ENCODE data around the gene MYO10.

MYO10 gene

DNA sequence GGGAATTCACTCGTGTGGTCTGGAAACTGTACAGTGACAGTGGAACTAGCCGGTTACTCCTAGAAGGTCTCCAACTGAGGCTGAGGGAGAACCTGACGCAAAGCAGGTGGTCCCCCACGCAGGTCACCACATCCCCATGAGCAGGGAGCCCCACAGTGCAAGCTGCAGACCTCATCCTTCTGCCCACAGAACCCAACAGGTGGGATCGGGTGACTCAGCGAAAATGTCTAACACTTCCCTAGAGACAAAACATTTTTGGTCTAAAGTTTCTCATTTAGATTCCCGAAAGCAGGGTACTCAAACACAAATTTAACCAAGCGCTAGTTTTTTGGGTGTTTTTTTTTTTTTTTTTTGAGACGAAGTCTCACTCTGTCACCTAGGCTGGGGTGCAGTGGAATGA, 256.9 kb downstream of the MYO10 start:
- no peak overlapping the region for H3K4me3 ChIP-seq (ENCODE audit: low read length)
- no peak for DNase-seq (ENCODE audit: low read depth)
- TF ChIP-seq, protein P1, sequence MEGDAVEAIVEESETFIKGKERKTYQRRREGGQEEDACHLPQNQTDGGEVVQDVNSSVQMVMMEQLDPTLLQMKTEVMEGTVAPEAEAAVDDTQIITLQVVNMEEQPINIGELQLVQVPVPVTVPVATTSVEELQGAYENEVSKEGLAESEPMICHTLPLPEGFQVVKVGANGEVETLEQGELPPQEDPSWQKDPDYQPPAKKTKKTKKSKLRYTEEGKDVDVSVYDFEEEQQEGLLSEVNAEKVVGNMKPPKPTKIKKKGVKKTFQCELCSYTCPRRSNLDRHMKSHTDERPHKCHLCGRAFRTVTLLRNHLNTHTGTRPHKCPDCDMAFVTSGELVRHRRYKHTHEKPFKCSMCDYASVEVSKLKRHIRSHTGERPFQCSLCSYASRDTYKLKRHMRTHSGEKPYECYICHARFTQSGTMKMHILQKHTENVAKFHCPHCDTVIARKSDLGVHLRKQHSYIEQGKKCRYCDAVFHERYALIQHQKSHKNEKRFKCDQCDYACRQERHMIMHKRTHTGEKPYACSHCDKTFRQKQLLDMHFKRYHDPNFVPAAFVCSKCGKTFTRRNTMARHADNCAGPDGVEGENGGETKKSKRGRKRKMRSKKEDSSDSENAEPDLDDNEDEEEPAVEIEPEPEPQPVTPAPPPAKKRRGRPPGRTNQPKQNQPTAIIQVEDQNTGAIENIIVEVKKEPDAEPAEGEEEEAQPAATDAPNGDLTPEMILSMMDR (conservative IDR thresholded peaks at IDR 0.05; ENCODE audit: low read depth, low read length): no peak

DNA sequence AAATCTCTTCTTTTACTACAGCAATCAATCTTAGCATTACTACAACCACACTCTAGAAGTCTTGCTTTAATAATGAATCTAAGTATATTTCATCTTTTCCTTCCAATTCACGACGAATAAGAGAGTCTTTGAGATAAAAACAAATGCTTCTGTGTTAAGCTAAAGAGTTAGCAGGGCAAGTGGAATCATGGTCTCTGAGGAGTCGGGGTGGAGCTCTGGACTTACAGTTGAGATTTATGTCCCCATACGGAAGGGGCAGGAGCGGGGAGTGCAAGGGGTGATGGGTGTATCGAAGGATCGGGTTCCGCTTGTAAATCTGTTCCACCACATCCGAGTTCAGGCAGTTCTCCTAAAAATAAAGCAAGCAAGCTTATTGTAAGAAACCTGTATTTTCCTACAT, 260.3 kb downstream of the MYO10 start:
- no peak for DNase-seq (ENCODE audit: low read depth)
- H3K4me3 ChIP-seq (ENCODE audit: low read length): no peak overlapping the region
- TF ChIP-seq, protein P1 (conservative IDR thresholded peaks at IDR 0.05; ENCODE audit: low read depth, low read length): no peak

DNA sequence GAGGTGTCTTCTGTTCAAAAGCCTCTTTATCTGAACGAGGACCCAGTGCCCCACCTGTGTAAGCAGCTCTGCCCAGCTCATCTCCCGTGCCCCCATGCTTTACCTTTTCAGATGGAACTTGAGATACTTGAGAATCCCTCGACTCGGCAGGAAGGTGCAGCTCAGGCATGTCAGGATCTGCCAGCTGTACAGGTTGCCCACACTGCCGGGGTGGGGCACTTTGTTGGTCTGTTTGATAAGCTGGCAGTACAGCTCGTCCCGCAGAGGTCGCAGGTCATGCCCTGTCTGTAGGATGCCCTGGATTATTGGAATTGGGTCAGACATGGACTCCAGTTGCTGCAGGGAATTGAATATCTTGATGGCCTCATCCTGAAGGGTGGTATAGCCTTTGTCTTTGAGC, 261.3 kb downstream of the MYO10 start:
- TF ChIP-seq, protein P1 (conservative IDR thresholded peaks at IDR 0.05; ENCODE audit: low read depth, low read length): no peak
- no peak for DNase-seq (ENCODE audit: low read depth)
- H3K4me3 ChIP-seq (ENCODE audit: low read length): no peak overlapping the region

DNA sequence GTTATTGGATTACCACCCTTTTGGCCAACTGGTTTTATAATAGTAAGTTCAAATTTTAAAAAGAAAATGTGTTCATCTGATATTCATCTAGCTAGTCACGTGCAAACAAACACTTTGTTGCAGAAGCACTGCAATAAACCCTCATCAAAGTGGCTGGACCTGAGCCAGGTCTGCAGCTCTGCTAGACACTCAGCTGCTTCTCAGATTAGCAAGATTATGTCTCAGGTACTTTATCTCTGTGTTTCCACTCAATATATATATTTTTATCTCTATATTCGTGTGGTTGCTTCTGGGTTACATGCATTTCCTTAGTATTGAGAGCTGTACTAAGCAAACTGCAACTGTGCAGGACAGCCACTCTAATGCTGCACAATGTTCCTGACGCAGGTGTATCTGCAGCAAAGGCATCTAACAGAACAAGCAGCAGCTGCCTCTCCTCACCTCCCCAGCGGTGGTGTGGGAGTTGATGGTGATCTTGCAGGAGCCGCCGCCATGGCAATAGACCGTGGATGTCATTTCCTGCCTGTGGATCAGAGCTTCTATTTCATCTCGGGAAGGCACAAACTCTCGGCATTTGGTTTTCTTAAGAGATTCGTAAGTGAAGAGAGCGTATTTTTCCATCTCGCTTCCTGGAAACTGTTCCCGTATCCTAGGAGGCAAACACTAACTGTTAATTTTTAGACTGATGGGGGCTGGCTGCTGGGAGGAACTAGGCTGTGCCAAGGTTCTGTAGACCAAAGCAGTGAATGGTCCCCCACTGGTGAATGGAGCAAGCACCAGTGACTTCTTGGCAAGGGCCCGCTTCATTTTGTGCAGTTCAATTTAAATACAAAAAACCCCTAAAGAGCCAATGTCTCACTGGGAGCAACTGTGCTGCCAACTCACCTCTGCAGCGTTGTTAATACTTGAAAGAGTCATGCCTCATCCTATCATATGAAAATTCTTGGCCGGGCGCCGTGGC, 262.6 kb downstream of the MYO10 start:
- TF ChIP-seq, protein P1 (conservative IDR thresholded peaks at IDR 0.05; ENCODE audit: low read depth, low read length): no peak
- no peak overlapping the region for H3K4me3 ChIP-seq (ENCODE audit: low read length)
- DNase-seq (ENCODE audit: low read depth): no peak

DNA sequence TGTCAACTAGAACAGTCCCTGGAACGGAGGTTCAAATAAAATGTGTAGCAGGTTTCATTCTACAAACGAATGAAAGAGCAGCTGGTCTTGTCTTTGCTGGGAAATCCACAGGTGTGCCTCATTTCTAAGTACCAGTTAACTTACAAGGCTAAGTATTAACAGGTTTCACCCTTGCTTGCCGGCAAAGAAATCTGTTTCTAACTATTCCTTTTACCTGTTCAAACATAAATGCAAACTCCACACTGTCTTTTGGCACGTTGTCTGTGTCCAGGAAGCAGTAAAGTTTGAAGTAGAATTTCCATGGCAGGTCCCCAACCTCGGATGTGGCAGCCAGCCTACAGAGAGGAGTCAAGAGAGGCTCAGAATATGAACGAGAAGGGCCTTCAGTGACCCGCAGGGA, 264.9 kb downstream of the MYO10 start:
- TF ChIP-seq, protein P1 (conservative IDR thresholded peaks at IDR 0.05; ENCODE audit: low read depth, low read length): no peak
- no peak overlapping the region for H3K4me3 ChIP-seq (ENCODE audit: low read length)
- DNase-seq (ENCODE audit: low read depth): no peak

DNA sequence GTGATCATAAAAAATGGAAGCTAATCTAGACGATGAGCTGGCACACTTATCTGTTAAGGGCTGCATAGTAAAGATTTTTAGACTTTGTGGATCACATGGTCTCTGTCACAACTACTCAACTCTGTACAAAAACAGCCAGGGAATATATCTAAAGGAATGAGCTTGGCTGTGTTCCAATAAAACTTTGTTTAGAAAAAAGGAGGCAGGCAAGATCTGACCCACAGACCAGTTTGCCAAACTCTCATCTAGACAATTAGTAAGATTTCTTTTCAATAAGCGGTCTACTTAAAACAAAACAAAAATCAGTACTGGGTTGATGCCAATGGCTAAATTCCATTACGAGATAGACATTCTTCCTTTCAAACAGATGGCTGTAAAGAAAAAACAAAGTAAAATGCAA, 266.3 kb downstream of the MYO10 start:
- TF ChIP-seq, protein P1 (conservative IDR thresholded peaks at IDR 0.05; ENCODE audit: low read depth, low read length): no peak
- no peak overlapping the region for H3K4me3 ChIP-seq (ENCODE audit: low read length)
- DNase-seq (ENCODE audit: low read depth): peak; percentile 72

DNA sequence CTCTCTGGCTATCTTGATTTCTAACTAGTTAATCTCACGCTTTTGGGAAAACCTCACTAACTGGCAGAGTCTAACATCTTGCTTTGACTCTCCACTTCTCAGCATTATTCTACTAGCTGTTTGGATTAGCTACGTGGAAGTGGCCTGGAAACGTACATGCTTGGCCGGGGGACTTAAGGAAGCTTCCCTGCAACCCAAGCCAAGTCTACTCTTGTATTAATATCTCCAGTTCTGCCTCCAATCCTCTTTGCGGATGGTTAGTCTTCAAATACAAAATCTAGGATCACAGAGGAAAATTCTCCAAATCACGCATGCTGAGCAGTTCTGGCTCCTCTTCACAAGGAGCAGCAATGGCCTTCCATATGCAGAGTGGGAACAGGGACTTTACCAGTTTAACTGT, 267.5 kb downstream of the MYO10 start:
- TF ChIP-seq, protein P1 (conservative IDR thresholded peaks at IDR 0.05; ENCODE audit: low read depth, low read length): no peak

More for the DNA sequence above, 267.5 kb downstream of the MYO10 start:
- no peak overlapping the region for H3K4me3 ChIP-seq (ENCODE audit: low read length)
- no peak for DNase-seq (ENCODE audit: low read depth)
